T-cell (primary cell): Measurements from ENCODE around the gene DCLK2. TPM values are rescaled to one million over a fixed set of nuclear protein-coding genes. Genes with fewer than 3 reads are reported as not detected.

Source experiments
- ATAC-seq, 4 experiments: fragments of 200-7000 bp in 3 of 4; fragments of 150-1000 bp in 1 of 4; cut with Tn5 transposase; replicated peaks in 1 of 4; 1 replicate in 3 of 4; 2 replicates in 1 of 4; pipeline ENCODE4 v1.10.0; 2021; ENCODE audit warnings: moderate library complexity in 3 of 4, mild to moderate bottlenecking in 2 of 4, moderate number of reproducible peaks in 1 of 4
- CTCF ChIA-PET, 2 donors: fragments of 300-600 bp; sonication (Branson Sonifier 250); formaldehyde crosslinking; loops; one replicate each; lab custom pipeline; 2022; ENCODE audit warnings: antibody characterized with exemption in 2 of 2; lab: Charles Lee
- POLR2A ChIA-PET, 2 donors: fragments of 300-600 bp; sonication (Branson Sonifier 250); formaldehyde crosslinking; loops; one replicate each; lab custom pipeline; 2022; ENCODE audit warnings: antibody characterized with exemption in 2 of 2; lab: Charles Lee
- DNase-seq, 35 experiments: peaks; one replicate each; pipeline versions ENCODE4 v3.0.0 to v3.0.0-alpha.2; 2013 to 2023
- H3K27ac ChIP-seq: one replicate; pipeline ENCODE4 v1.5.1; 2013; ENCODE audit warnings: low read length
- H3K27me3 ChIP-seq, 2 experiments: replicated peaks in 1 of 2; 1 replicate in 1 of 2; 2 replicates in 1 of 2; pipeline versions ENCODE4 v1.6.1 to v1.7.0; 2013; ENCODE audit warnings: low read length in 1 of 2, mixed read lengths in 1 of 2; ENCODE audit not compliant: control insufficient read depth in 2 of 2, insufficient read depth in 2 of 2; ENCODE audit errors: extremely low read depth in 1 of 2
- H3K36me3 ChIP-seq, 2 donors: 1 replicate in 1 of 2; 2 replicates in 1 of 2; pipeline versions ENCODE4 v1.6.1 to v1.7.0; 2013; ENCODE audit warnings: low read length in 1 of 2; ENCODE audit not compliant: control insufficient read depth in 2 of 2, insufficient read depth in 1 of 2; ENCODE audit errors: extremely low read depth in 1 of 2
- H3K4me1 ChIP-seq, 2 experiments: 1 replicate in 1 of 2; 2 replicates in 1 of 2; pipeline versions ENCODE4 v1.6.1 to v1.7.0; 2013; ENCODE audit warnings: low read length in 2 of 2, mixed read lengths in 1 of 2; ENCODE audit not compliant: insufficient read depth in 2 of 2, control insufficient read depth in 1 of 2; ENCODE audit errors: extremely low read depth in 1 of 2
- H3K4me3 ChIP-seq, 2 donors: 1 replicate in 1 of 2; 2 replicates in 1 of 2; pipeline versions ENCODE4 v1.5.1 to v1.7.0; 2013; ENCODE audit warnings: mild to moderate bottlenecking in 2 of 2, low read length in 1 of 2, moderate library complexity in 1 of 2; ENCODE audit not compliant: control insufficient read depth in 1 of 2; ENCODE audit errors: extremely low read depth in 1 of 2
- H3K9me3 ChIP-seq: 2 replicates; pipeline ENCODE4 v1.7.0; 2013
- H3K27ac Mint-ChIP-seq, 2 donors: one replicate each; pipeline ENCODE4 v1.8.0; 2020 to 2021; ENCODE audit warnings: mild to moderate bottlenecking in 2 of 2, mixed read lengths in 2 of 2
- H3K27me3 Mint-ChIP-seq, 2 donors: one replicate each; pipeline ENCODE4 v1.8.0; 2021 to 2022; ENCODE audit warnings: mixed read lengths in 2 of 2
- H3K36me3 Mint-ChIP-seq: one replicate; pipeline ENCODE4 v1.8.0; 2021; ENCODE audit warnings: mixed read lengths
- H3K4me1 Mint-ChIP-seq, 3 donors: one replicate each; pipeline ENCODE4 v1.8.0; 2020 to 2022; ENCODE audit warnings: mixed read lengths in 3 of 3, mild to moderate bottlenecking in 1 of 3
- H3K4me3 Mint-ChIP-seq, 3 donors: one replicate each; pipeline ENCODE4 v1.8.0; 2020 to 2022; ENCODE audit warnings: mild to moderate bottlenecking in 3 of 3, mixed read lengths in 3 of 3, moderate library complexity in 3 of 3
- H3K9me3 Mint-ChIP-seq, 3 donors: one replicate each; pipeline ENCODE4 v1.8.0; 2020 to 2022; ENCODE audit warnings: mixed read lengths in 3 of 3
- WGBS: methylation state at CpG from one replicate; pipeline ENCODE4 v1.1.5; 2013; ENCODE audit warnings: missing lambda C conversion rate; ENCODE audit not compliant: insufficient coverage; 5-methylcytosine and 5-hydroxymethylcytosine counted together
- total RNA-seq, 35 experiments: library from RNA in 6 of 35; stranded (reverse) in 6 of 35; fragments of 120-200 nt in 1 of 35; gene quantifications; one replicate each; pipeline versions ENCODE4 v1.2.1 to v1.2.4 and lab custom pipeline; 2013 to 2026

DCLK2 gene
- total RNA-seq, 5 donors from 2014 or later (not counting 1 experiment from before 2014, with no cell fraction given): 0.10 to 0.35 (median 0.15) TPM; not detected in 2

GRCh38 chr4:150117094-150117493, 38.8 kb downstream of the DCLK2 start:
- Histone ChIP-seq H3K4me3 (no peak overlapping the region), H3K36me3 (no peaks in the 10 kb centered on the region), H3K4me1 (no peaks in the 10 kb centered on the region), H3K27me3 (peaks cover 0 to 18% of the 10 kb centered on the region in 2 experiments), H3K9me3 (no peaks in the 10 kb centered on the region), H3K27ac (no peak overlapping the region)
- ChIA-PET CTCF (no interaction called here), POLR2A (no interaction called here)
- DNase-seq (no peak), ATAC-seq (no peak)
- no peaks in the 10 kb centered on the region for H3K4me1 Mint-ChIP-seq
- H3K27ac Mint-ChIP-seq: no peak overlapping the region
- no peaks in the 10 kb centered on the region for H3K36me3 Mint-ChIP-seq
- WGBS: 90% methylated on average over 3 of the region's 3 CpGs
- no peak overlapping the region for H3K4me3 Mint-ChIP-seq
- H3K9me3 Mint-ChIP-seq: peaks cover 7 to 15% (median 9%) of the 10 kb centered on the region in 3 donors
- peaks cover 12% of the 10 kb centered on the region in 2 donors for H3K27me3 Mint-ChIP-seq

GRCh38 chr4:150117629-150118028, 39.4 kb downstream of the DCLK2 start:
- Mint-ChIP-seq H3K9me3 (peaks cover 7 to 15% (median 11%) of the 10 kb centered on the region in 3 donors), H3K27ac (no peak overlapping the region), H3K27me3 (peaks cover 12% of the 10 kb centered on the region in 2 donors), H3K4me1 (no peaks in the 10 kb centered on the region), H3K36me3 (no peaks in the 10 kb centered on the region), H3K4me3 (no peak overlapping the region)
- Histone ChIP-seq H3K27me3 (peaks cover 0 to 18% of the 10 kb centered on the region in 2 experiments), H3K27ac (no peak overlapping the region), H3K36me3 (no peaks in the 10 kb centered on the region), H3K4me1 (no peaks in the 10 kb centered on the region), H3K4me3 (no peak overlapping the region), H3K9me3 (no peaks in the 10 kb centered on the region)
- ChIA-PET POLR2A (no interaction called here), CTCF (no interaction called here)
- DNase-seq (no peak), ATAC-seq (no peak)
- no CpG with 5 or more reads among the region's 3 CpGs for WGBS

- no CpG with 5 or more reads among the region's 1 CpG for WGBS
- Histone ChIP-seq H3K36me3 (no peaks in the 10 kb centered on the region), H3K27ac (no peak overlapping the region), H3K4me3 (no peak overlapping the region), H3K27me3 (peaks cover 0 to 18% of the 10 kb centered on the region in 2 experiments), H3K4me1 (no peaks in the 10 kb centered on the region), H3K9me3 (no peaks in the 10 kb centered on the region)
- no peak overlapping the region for H3K4me3 Mint-ChIP-seq
- POLR2A ChIA-PET: no interaction called here
- no peaks in the 10 kb centered on the region for H3K36me3 Mint-ChIP-seq
- H3K9me3 Mint-ChIP-seq: peaks cover 4 to 11% (median 10%) of the 10 kb centered on the region in 3 donors
- DNase-seq (no peak), ATAC-seq (no peak)
- H3K27me3 Mint-ChIP-seq: peaks cover 12% of the 10 kb centered on the region in 2 donors
- CTCF ChIA-PET: no interaction called here
- no peaks in the 10 kb centered on the region for H3K4me1 Mint-ChIP-seq
- no peak overlapping the region for H3K27ac Mint-ChIP-seq
Observed at GRCh38 chr4:150119492-150119891, 41.2 kb downstream of the DCLK2 start.

GRCh38 chr4:150123087-150123486, 44.8 kb downstream of the DCLK2 start:
- POLR2A ChIA-PET: no interaction called here
- no peaks in the 10 kb centered on the region for H3K27me3 ChIP-seq
- no peak overlapping the region for H3K4me3 Mint-ChIP-seq
- no peaks in the 10 kb centered on the region for H3K9me3 ChIP-seq
- H3K4me1 Mint-ChIP-seq: no peaks in the 10 kb centered on the region
- no CpG with 5 or more reads among the region's 2 CpGs for WGBS
- peaks cover 0 to 2% of the 10 kb centered on the region in 2 donors for H3K27me3 Mint-ChIP-seq
- ATAC-seq (no peak), DNase-seq (no peak)
- H3K36me3 ChIP-seq: no peaks in the 10 kb centered on the region
- H3K4me1 ChIP-seq: no peaks in the 10 kb centered on the region
- no peak overlapping the region for H3K27ac ChIP-seq
- H3K27ac Mint-ChIP-seq: no peak overlapping the region
- CTCF ChIA-PET: no interaction called here
- H3K36me3 Mint-ChIP-seq: no peaks in the 10 kb centered on the region
- peaks cover 0 to 10% (median 5%) of the 10 kb centered on the region in 3 donors for H3K9me3 Mint-ChIP-seq
- no peak overlapping the region for H3K4me3 ChIP-seq

GRCh38 chr4:150123796-150124677, 45.8 kb downstream of the DCLK2 start:
- Mint-ChIP-seq H3K4me1 (no peaks in the 10 kb centered on the region), H3K4me3 (no peak overlapping the region), H3K36me3 (no peaks in the 10 kb centered on the region), H3K27me3 (peaks cover 0 to 9% of the 10 kb centered on the region in 2 donors), H3K9me3 (peaks cover 0 to 10% (median 5%) of the 10 kb centered on the region in 3 donors), H3K27ac (no peak overlapping the region)
- H3K4me1 ChIP-seq: no peaks in the 10 kb centered on the region
- no peak overlapping the region for H3K27ac ChIP-seq
- no peaks in the 10 kb centered on the region for H3K9me3 ChIP-seq
- H3K4me3 ChIP-seq: no peak overlapping the region
- no peak for ATAC-seq
- POLR2A ChIA-PET: no interaction called here
- DNase-seq: no peak
- H3K36me3 ChIP-seq: no peaks in the 10 kb centered on the region
- H3K27me3 ChIP-seq: no peaks in the 10 kb centered on the region
- 94% methylated on average over 3 of the region's 10 CpGs for WGBS
- CTCF ChIA-PET: no interaction called here

GRCh38 chr4:150126201-150126863, 48.1 kb downstream of the DCLK2 start:
- CTCF ChIA-PET: no interaction called here
- no peak for DNase-seq
- Mint-ChIP-seq H3K36me3 (no peaks in the 10 kb centered on the region), H3K4me3 (no peak overlapping the region), H3K4me1 (no peaks in the 10 kb centered on the region), H3K9me3 (peaks cover 0 to 10% (median 3%) of the 10 kb centered on the region in 3 donors), H3K27ac (no peak overlapping the region), H3K27me3 (peaks cover 4 to 13% of the 10 kb centered on the region in 2 donors)
- Histone ChIP-seq H3K27ac (no peak overlapping the region), H3K27me3 (no peaks in the 10 kb centered on the region), H3K36me3 (no peaks in the 10 kb centered on the region), H3K9me3 (no peaks in the 10 kb centered on the region), H3K4me1 (no peaks in the 10 kb centered on the region), H3K4me3 (no peak overlapping the region)
- ATAC-seq: no peak
- no CpG with 5 or more reads among the region's 3 CpGs for WGBS
- POLR2A ChIA-PET: no interaction called here
